GM18508 (cell line): ENCODE data around the gene FADD.

ENCODE experiments used
- ATAC-seq: cut with Tn5 transposase; IDR thresholded peaks from one replicate; pipeline ENCODE4 v1.9.1; 2021; ENCODE audit warnings: moderate number of reproducible peaks; ENCODE audit not compliant: insufficient read depth, unreplicated experiment

The FADD gene

DNA sequence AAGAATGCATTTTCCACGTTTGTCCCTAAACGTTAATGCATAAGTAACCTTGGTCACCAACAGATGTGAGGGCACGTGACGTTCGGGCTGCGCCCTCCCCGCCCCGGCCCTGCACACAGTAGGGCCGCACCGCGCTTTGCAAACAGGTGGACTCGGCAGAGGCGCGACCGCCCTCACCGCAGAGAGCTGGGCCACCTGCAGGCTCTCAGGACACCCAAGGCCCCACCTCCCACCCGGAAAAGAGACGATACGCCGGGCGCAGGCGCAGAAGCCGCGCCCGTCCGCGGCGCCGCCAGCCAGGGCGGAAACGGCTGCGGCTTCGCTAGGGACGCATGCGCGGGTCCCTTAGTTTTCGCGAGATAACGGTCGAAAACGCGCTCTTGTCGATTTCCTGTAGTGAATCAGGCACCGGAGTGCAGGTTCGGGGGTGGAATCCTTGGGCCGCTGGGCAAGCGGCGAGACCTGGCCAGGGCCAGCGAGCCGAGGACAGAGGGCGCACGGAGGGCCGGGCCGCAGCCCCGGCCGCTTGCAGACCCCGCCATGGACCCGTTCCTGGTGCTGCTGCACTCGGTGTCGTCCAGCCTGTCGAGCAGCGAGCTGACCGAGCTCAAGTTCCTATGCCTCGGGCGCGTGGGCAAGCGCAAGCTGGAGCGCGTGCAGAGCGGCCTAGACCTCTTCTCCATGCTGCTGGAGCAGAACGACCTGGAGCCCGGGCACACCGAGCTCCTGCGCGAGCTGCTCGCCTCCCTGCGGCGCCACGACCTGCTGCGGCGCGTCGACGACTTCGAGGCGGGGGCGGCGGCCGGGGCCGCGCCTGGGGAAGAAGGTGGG lies at the start of gene FADD:
Gene FADD (plus strand): TSS at position 377 of the 831 bp plus-strand sequence. CDS start 164 bp downstream, at position 541.
- ATAC-seq = no peak

- no peak for ATAC-seq
Measured at GRCh38 chr11:70155386-70155785, 47.7 kb upstream of the FADD start.

DNA sequence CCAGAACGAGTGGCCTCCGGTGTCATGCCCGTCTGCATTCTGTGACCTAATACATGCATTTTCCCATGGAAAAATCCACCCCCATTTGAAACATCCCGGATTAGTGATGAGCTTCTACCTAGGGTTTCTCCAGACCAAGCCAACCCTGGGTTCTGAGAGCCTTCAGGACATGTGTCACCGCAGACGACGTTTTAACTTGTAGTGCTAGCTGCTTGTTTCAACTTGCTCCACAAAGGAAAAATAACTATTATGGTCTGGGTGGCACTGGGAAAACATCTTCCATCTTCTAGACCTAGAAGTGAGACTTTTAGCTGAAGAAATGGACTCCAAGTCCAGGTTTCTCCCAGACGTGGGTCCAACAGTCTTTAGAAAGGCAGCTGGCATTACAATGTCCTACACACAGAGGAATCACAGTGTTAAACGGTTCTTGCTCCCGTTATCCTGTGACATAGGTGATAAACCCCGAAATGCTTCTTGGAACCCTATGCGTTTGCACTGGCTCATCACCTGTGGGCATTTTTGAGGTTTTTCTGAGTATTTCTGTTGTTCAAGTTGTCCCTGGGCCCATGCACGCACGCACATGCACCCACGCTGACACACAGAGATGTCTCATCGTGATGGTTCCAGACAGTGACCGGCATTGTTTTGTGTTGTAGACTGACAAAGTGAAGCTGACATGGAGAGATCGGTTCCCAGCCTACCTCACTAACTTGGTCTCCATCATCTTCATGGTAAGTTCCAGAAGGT lies 46.6 kb upstream of the FADD start:
- ATAC-seq = no peak

DNA sequence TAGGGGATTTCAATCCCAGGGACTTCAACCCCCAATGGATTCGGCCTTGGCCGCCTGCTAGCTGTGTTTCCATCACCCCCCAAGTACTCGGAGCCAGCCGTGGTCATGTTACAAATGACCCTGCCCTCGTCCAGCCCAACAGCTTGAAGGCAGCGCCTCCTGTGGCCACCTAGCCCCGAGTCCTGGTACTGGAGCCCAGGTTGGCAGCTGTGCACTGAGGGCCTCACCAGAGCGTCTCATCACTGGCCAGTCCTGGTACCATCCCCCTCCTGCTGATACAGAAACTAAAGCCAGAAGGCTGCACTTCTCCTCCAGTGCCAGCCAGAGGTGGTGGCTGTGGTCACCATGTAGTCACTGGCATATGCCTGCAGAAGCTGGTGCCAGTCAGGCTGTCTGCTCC lies 44.9 kb upstream of the FADD start:
- no peak for ATAC-seq

DNA sequence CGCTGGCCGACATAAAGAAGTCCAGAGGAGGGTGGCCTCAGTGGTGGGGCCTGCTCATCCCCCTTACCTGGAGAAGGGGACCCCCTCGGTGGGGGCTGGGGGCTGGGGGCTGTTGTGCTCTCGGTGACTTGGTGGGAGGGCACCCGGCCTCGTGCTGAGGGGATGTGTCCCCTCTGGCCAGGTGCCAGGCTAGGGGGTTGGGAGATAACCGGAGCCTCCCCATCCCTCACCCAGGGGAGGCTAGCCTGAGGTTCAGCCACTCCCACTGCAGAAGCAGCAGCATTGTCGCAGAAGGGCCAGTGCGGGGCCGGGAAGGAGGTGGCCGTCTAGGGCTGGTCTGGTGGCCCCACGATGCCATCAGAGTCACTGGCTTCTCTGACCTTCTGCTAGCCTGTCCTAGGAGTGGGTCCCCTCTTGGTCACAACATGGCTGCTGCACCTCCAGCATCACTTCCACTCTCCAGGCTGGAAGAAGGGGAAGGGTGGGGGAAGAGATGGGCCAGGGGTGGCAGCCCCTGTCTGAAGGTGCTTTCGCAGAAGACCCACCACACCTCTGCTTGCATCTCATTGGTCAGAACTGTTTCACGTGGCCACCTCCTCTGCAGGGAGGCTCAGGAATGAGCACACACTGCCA lies 44.2 kb upstream of the FADD start:
- ATAC-seq = no peak

DNA sequence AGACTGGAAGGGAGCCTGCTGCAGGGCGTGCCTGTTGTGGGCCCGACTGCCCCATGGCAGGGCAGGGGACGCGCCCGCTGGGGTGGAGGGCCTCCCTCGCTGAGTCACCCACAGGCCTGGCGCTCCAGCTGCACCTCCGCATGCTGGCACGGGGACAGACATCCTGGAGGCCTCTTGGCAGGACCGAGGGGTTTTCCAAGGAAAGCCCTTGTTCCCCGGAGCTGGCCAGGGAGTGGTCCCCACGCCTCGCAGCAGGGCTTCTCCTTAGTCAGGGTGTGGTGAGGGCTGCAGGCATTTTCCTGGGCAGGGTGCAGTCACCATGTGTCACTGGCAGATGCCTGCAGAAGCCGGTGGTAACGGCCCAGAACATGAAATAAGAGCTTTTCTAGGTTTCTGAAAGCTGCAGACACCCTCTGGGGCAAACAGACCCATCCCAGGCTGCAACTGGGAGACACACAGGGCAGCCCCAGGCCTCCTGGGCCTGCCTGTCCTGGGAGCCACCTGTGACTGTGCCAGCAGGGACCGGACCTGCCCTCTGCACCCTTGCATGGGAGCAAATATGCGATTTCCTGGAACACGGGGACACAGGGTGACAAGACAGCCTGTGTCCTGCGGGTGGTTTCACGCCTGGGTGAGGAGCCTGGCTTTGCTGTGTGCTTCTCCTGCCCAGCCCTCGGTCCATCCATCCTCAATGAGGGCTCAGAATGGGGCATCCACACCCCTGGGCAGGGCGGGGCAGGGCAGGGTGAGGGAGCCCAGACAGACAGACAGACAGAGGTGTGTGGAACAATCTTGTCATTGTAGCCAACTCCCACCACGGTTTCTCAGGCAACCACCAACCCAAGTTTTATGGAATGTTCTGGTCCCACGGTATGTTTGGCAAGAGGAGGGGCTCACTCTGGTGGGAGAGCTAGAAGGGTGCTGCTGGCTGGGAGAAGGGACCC lies 43.2 kb upstream of the FADD start:
- ATAC-seq = no peak

- no peak for ATAC-seq
Measured at GRCh38 chr11:70161043-70161625, 42.0 kb upstream of the FADD start.

GRCh38 chr11:70164705-70165104 lies 38.4 kb upstream of the FADD start:
- no peak for ATAC-seq

- no peak for ATAC-seq
Measured at GRCh38 chr11:70167120-70167519, 36.0 kb upstream of the FADD start.

- ATAC-seq = no peak
Measured at GRCh38 chr11:70167723-70168404, 35.2 kb upstream of the FADD start.

- no peak for ATAC-seq
Measured at GRCh38 chr11:70168405-70168754, 34.7 kb upstream of the FADD start.

- ATAC-seq = no peak
Measured at GRCh38 chr11:70169127-70169526, 34.0 kb upstream of the FADD start.

- no peak for ATAC-seq
Measured at GRCh38 chr11:70169632-70170031, 33.5 kb upstream of the FADD start.

GRCh38 chr11:70170596-70171210 lies 32.4 kb upstream of the FADD start:
- ATAC-seq = no peak

DNA sequence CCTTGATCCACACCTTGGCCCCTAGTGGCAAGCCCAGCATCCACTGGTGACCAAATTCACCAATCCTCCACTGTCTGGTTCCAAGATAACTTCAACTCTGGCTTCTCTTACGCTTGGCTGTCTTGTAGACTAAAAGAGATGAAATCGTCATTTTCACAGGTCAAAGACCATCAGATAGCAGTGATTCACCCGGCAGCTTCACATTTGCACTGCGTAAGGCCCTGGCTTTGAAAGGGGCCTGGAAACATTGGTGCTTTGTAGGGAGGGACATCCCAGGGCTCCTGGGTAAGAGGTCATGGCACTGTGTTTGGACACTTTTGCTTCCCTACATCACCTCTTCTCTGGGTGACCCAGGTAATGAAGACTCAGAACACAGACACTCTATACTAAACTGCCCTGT lies 30.1 kb upstream of the FADD start:
- ATAC-seq = no peak

DNA sequence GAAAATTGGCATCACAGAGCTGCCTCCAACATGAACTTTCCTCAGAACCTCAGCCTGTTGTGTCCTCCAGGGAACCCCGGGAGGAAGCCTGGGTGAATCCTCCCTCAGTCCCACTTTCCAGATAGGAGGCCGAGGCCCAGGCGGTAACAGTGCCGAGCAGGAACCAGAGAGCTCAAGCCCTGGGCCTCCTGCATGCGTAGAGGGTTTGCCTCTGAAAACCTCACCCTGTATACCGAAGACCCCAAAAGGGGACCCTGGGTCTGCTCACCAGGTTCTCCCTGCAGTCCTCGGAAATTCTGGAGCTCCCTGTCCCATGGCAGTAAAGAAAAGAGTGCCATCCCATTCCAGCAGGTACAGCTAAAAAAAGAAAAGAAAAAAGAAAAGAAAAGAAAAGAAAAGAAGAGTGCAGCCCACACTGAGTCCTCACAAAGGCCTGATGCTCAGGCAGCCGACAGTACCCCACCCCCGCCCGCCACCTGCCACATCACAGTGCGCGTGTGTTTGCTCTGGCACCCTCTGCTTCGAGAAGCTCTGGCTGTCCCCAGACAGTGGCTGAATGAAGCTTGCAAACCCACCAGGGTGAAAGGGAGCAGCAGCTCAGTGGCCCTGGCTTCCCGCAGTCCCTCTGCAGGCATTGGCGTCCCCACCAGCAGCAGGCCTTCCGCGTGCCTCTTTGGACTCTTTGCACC lies 28.4 kb upstream of the FADD start:
- ATAC-seq = no peak

DNA sequence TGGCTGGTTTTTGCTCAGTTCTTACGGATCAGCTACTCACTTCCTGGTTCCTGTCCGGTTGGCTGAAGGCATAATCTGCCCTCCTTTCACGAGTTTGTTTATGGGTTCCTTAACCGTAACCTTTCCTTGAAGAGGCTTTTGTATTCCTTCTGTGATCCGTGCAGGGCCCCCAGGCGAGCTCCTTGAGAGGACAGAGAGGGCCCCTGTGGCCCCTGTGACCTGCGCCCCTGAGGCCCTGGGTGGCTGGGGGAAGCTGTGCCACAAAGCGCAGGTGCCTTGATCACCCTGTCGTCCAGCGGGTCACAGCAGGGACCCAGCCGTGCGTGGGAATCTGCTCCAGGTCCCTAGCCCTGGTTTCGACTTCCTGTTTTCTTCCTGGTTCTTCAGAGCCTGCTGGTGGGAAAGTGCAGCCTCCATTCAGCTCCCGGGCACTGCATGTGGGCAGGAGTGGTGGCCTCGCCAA lies 27.8 kb upstream of the FADD start:
- ATAC-seq = no peak
